GM12892 (cell line): ENCODE results near the gene UVRAG.

ENCODE experiments used
- DNase-seq: peaks from one replicate; pipeline ENCODE4 v3.0.0; 2011; ENCODE audit not compliant: insufficient read length
- FAIRE-seq: peaks from 2 replicates; lab custom pipeline; 2011; peaks lifted over from hg19 to GRCh38; lab: Jason Lieb, UNC
- POLR2A ChIP-seq: IDR thresholded peaks from 2 replicates; pipeline ENCODE4 v1.6.1; 2011; ENCODE audit warnings: low read depth, low read length, control low read depth
- POLR2AphosphoS5 ChIP-seq: IDR thresholded peaks from 2 replicates; pipeline ENCODE4 v1.6.1; 2011; ENCODE audit warnings: low read depth, low read length, control low read depth
- TAF1 ChIP-seq: IDR thresholded peaks from 2 replicates; pipeline ENCODE4 v1.6.1; 2011; ENCODE audit warnings: low read depth, mild to moderate bottlenecking, control low read depth, low read length, borderline replicate concordance

UVRAG gene

GRCh38 chr11:75800136-75800675 lies 14.8 kb upstream of the UVRAG start:
- no peak for DNase-seq

GRCh38 chr11:75800728-75801361 lies 14.2 kb upstream of the UVRAG start:
- no peak for TF ChIP-seq TAF1
- no peak for TF ChIP-seq POLR2AphosphoS5
- TF ChIP-seq POLR2A = no peak
- no peak for DNase-seq
- FAIRE-seq = peak; percentile 62

More at GRCh38 chr11:75800136-75800675, 14.8 kb upstream of the UVRAG start:
- no peak for FAIRE-seq
- TF ChIP-seq POLR2A = no peak
- no peak for TF ChIP-seq TAF1

DNA sequence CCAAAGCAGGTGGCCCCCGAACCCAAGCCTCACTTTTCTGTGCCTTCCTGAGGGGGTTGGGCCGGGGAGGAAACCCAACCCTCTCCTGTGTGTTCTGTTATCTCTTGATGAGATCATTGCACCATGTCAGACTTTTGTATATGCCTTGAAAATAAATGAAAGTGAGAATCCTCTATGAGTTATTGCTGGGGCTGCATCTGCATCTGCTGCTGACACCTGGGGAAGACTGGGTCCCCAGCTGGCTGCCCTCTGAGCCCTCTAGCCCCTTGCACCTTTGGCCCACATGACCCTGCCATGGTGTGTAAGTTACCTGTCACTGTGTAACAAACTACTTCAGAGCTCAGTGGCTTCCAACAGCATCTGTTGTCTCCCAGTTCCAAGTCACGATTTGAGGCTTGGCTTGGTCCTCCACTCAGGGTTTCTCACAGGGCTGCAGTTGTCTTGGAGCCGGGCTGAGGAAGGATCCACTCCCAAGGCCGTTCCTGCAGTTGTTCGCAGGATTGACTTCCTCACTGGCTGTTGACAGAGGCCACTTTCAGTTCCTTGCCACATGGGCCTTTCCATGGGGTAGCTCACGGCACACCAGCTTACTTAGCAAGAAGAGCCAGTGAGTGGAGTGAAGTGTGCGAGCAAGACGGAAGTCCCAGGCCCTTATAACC lies 13.5 kb upstream of the UVRAG start:
- TF ChIP-seq POLR2AphosphoS5 (no peak), TAF1 (no peak), POLR2A (no peak)
- FAIRE-seq (no peak), DNase-seq (no peak)

GRCh38 chr11:75802021-75802912 lies 12.7 kb upstream of the UVRAG start:
- no peak for TF ChIP-seq POLR2AphosphoS5
- no peak for TF ChIP-seq TAF1
- no peak for FAIRE-seq
- DNase-seq = no peak

DNA sequence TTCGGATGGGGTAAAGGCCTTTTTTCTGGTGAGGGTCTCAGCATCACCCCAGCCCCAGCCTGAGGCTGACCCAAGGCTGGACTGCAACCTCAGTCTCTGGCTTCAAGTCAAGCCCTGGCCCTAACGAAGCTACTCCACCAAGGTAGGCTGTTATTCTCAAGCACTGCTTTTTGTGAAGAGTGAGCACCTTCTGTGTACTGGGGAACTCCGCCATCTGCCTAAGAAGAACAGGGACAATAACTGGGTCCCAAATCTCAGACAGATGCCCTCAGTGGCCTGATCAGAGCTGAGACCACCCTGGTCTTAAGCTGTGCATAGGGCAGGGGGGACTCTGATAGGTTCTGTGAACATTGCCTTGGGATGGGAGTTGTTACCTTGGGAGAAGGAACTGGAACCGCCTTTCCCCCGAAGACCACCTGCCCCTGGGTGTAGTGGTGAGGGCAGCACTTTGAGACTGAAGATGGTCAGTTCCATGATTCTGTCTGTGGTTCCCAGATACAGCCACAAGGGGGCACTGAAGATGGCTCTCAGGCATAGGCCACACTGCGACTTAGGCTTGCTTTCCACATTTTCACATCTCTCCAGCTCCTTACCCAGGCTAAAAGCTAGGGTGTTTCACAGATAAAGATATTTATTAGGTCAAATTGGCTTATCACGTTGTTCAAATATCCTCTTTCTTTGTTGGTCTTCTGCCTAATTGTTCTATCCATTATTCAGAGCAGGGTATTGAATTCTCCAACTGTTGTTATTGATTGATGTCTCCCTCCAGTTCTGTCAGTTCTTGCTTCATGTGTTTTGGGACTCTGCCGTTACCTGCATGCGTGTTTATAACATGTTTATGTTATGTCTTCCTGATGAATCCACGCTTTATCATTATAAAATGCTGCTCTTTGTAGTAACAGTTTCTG lies 11.8 kb upstream of the UVRAG start:
- FAIRE-seq (peak; percentile 96), DNase-seq (peak; percentile 69)
- TF ChIP-seq TAF1 (no peak), POLR2A (no peak), POLR2AphosphoS5 (no peak)

DNA sequence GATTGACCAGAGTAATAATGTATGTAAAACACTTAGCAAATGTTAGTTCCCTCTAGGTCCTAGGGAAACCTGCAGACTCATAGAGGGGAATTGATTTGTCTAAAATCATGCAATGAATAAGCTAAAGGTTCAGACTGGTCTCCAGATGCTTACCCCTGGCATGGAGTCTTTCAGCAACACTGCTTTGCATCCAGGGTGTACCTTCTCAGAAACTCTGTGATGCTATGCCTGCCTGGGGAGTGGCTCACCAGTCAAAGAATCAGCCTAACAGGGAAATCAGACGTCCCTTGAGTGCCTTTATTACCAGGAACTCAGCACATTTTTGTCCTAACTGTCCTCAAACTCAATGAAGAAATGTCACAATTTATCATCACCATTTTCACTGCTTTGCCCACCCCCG lies 5.9 kb upstream of the UVRAG start:
- DNase-seq (no peak), FAIRE-seq (peak; percentile 67)
- TF ChIP-seq TAF1 (no peak), POLR2AphosphoS5 (no peak), POLR2A (no peak)

DNA sequence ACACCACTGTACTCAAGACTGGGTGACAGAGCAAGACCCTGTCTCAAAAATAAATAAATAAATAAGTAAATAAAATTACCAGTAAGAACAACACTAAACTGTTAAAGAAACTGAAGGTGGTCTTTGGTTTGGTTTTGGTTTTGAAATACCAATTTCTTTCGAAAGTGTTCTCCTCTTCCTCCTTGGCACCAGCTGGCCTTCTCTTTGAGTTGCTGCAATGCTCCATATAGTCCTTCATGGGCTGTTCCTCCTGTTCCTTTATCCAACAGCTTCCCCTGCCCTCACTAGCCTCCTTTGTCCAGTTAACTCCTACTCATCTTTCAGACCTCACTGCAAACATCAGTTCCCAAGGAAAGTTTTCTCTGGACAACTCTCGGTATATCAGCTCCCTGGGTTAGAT lies 5.0 kb upstream of the UVRAG start:
- no peak for DNase-seq
- TF ChIP-seq POLR2AphosphoS5 (no peak), TAF1 (no peak), POLR2A (no peak)
- peak; percentile 62 for FAIRE-seq

DNA sequence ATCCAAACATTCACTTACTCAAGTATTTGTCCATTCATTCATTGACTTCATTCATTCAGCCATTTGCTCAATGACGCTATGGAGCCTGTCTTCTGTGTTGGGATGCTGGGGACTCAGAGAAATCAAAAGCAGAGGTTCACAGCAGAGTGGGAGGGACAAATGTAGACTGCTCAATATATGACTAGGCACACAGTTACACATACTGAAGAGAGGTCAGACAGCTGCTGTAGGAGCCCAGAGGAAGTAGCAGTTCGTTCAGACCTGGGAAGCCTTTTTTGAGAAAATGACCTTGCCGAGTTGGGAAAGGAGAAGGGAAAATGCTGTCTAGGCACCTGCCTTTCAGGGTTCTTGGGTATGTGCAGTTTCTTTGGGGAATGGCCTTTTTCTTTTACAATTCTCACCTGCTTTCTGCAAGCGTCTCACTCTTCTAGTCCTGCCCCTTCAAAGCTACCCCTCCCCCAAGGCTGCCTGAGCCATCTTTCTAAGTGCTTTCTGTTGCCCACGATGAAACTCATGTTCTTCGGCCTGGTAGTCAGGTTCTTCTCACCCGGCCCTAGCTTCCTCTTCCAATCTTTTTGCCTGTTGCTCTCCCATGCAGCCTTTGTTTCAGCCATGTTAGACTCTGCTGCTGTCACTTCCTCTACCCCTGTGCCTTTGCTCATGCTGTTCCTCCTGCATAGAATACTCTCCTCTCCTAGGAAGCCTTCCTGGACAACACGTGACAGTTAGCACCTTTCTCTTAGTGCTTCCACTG lies 4.2 kb upstream of the UVRAG start:
- TF ChIP-seq TAF1 = peak; percentile 84; the same call in 1 of the 2 replicates
- peak; percentile 87 for TF ChIP-seq POLR2A
- TF ChIP-seq POLR2AphosphoS5 = peak; percentile 90

DNA sequence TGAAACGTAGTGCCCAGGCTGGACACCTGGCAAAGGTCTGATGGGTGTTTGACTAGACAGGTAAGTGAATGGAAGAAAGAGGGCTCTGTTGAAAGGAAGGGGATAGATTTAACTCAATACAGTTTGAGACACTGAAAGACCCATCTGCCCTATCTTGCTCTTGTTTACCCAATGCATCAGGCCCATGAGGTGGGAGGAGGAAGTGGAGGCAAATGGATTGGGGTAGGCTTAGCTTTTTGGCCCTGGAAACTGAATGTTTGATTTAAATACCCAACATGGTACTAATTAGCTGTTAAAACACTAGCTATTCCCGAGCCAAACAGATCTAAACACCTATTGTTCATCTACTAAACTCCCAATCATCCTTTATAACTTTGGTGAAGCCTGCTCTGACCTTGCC lies 3.5 kb upstream of the UVRAG start:
- peak; percentile 9; the same call in 1 of the 2 replicates for TF ChIP-seq POLR2A
- TF ChIP-seq POLR2AphosphoS5 = no peak
- FAIRE-seq (no peak), DNase-seq (no peak)

More for the DNA sequence above, 4.2 kb upstream of the UVRAG start:
- FAIRE-seq (peak; percentile 97), DNase-seq (no peak)

- TF ChIP-seq POLR2AphosphoS5 = no peak
- TF ChIP-seq POLR2A = no peak
- TF ChIP-seq TAF1 = no peak
- DNase-seq (no peak), FAIRE-seq (peak; percentile 58)
These were observed 2.4 kb upstream of the UVRAG start for GRCh38 chr11:75812542-75813040.
